ENCODE measurements around the gene KRT83.
A peak's percentile ranks its signal among the peaks of the same experiment; 100 is the strongest.

KRT83 gene

DNA sequence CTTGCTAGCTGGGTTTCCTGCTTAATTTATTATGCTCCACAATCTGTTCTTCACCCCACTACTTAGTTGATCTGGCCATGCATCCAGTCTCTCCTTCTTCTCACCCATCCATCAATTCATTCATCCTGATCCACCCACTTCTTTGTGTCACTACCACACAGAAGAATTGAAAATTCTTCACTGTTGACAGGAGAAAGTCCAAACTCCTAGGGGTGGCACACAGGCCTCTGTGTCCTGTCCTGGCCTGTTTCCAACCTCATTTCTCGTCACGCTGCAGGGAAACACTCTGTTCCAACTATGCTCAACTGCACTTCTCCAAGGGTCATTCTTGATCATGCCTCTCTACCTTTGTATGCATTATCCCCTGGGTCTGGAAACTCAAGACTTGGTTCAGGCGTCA lies 10.6 kb upstream of the KRT83 start:
- Histone ChIP-seq H3K4me2 (ENCODE audit: low read length) (no peak overlapping the region), H3K9me3 (ENCODE audit: control insufficient read depth, insufficient read depth, low read length) (no peaks in the 10 kb centered on the region), H3F3A (ENCODE audit: control insufficient read depth, insufficient read depth) (no peaks in the 10 kb centered on the region), H4K20me1 (ENCODE audit: control insufficient read depth, insufficient read depth, low read depth, low read length) (no peaks in the 10 kb centered on the region), H3K4me1 (ENCODE audit: control insufficient read depth, low read length) (no peaks in the 10 kb centered on the region), H3K36me3 (ENCODE audit: control insufficient read depth, low read length) (no peaks in the 10 kb centered on the region), H3K9me2 (replicated peaks; ENCODE audit: control insufficient read depth, low read length) (no peaks in the 10 kb centered on the region), H3K4me3 (ENCODE audit: low read length) (no peak overlapping the region), H3K27me3 (ENCODE audit: control insufficient read depth, low read length) (peaks cover 17% of the 10 kb centered on the region; the same call in 1 of the 2 replicates), H3K79me2 (ENCODE audit: control insufficient read depth, low read length) (no peaks in the 10 kb centered on the region), H3K27ac (ENCODE audit: low read depth, low read length) (no peak overlapping the region)
- TF ChIP-seq, protein P1, sequence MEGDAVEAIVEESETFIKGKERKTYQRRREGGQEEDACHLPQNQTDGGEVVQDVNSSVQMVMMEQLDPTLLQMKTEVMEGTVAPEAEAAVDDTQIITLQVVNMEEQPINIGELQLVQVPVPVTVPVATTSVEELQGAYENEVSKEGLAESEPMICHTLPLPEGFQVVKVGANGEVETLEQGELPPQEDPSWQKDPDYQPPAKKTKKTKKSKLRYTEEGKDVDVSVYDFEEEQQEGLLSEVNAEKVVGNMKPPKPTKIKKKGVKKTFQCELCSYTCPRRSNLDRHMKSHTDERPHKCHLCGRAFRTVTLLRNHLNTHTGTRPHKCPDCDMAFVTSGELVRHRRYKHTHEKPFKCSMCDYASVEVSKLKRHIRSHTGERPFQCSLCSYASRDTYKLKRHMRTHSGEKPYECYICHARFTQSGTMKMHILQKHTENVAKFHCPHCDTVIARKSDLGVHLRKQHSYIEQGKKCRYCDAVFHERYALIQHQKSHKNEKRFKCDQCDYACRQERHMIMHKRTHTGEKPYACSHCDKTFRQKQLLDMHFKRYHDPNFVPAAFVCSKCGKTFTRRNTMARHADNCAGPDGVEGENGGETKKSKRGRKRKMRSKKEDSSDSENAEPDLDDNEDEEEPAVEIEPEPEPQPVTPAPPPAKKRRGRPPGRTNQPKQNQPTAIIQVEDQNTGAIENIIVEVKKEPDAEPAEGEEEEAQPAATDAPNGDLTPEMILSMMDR (IDR thresholded peaks at IDR 0.05; ENCODE audit: low read depth, low read length, poor library complexity, severe bottlenecking), result no peak
- TF ChIP-seq EZH2phosphoT487 (IDR thresholded peaks at IDR 0.05; ENCODE audit: borderline replicate concordance, low read length), result no peak

DNA sequence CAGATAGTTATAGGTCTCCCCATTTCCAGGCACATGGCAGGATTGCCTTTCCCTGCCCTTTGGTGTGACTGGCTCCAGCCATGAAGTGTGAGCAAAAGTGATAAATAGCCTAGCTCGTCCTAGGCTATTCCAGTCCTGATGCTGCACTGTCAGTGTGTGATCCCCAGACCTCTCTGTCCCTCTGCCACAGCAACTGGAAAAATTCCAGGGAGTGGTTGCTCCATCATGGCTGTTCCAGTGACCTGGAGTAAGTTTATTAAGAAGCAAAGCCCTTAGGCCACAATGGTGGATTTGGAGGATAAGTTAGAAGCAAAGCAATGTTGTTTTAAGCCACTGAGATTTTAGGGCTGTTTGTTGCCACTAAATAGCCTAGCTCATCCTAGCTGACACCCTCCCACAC lies 9.8 kb upstream of the KRT83 start:
- Histone ChIP-seq H3K36me3 (ENCODE audit: control insufficient read depth, low read length) (no peaks in the 10 kb centered on the region), H3K4me2 (ENCODE audit: low read length) (no peak overlapping the region), H4K20me1 (ENCODE audit: control insufficient read depth, insufficient read depth, low read depth, low read length) (no peaks in the 10 kb centered on the region), H3K27ac (ENCODE audit: low read depth, low read length) (no peak overlapping the region), H3F3A (ENCODE audit: control insufficient read depth, insufficient read depth) (no peaks in the 10 kb centered on the region), H3K79me2 (ENCODE audit: control insufficient read depth, low read length) (no peaks in the 10 kb centered on the region), H3K9me3 (ENCODE audit: control insufficient read depth, insufficient read depth, low read length) (no peaks in the 10 kb centered on the region), H3K27me3 (ENCODE audit: control insufficient read depth, low read length) (peaks cover 17% of the 10 kb centered on the region; the same call in 1 of the 2 replicates), H3K4me1 (ENCODE audit: control insufficient read depth, low read length) (no peaks in the 10 kb centered on the region), H3K9me2 (replicated peaks; ENCODE audit: control insufficient read depth, low read length) (no peaks in the 10 kb centered on the region), H3K4me3 (ENCODE audit: low read length) (no peak overlapping the region)
- TF ChIP-seq EZH2phosphoT487 (IDR thresholded peaks at IDR 0.05; ENCODE audit: borderline replicate concordance, low read length), result no peak
- TF ChIP-seq, protein P1 (IDR thresholded peaks at IDR 0.05; ENCODE audit: low read depth, low read length, poor library complexity, severe bottlenecking), result no peak

DNA sequence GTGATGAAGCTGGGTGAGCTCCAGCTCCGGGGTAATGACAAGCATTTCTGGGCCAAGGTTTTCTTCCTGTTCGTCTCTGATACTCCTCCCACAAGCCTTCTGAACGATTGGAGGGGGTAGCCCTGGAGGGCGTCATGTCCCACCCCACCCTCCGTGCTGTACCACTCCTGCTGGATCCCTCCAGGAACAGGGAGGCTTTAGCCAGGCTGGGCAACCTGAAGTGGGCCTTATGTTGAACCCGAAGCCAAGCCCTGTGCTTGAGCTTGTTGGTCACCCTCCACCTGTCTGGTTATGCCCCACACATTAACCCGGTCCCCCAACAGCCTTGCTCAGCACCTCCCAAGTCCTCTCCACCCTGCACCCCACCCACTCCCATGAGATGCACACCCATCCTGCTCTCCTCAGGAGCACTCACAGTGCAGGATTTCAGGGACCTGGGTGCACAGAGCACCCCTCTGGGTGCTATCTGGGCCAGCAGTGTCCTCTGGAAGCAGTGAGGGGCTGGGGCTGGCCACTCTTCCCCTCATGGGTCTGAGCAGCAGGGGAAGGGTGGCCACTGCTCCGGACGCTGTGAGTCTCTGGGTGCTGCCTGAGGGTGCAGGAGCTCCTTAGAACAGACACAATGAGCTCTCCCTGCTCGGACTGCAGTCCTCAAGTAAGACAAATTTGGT lies 6.8 kb upstream of the KRT83 start:
- TF ChIP-seq EZH2phosphoT487 (IDR thresholded peaks at IDR 0.05; ENCODE audit: borderline replicate concordance, low read length), result no peak
- TF ChIP-seq, protein P1 (IDR thresholded peaks at IDR 0.05; ENCODE audit: low read depth, low read length, poor library complexity, severe bottlenecking), result peak; percentile 8
- H3K4me3 ChIP-seq (ENCODE audit: low read length), result no peak overlapping the region
- H3K4me2 ChIP-seq (ENCODE audit: low read length), result no peak overlapping the region
- no peaks in the 10 kb centered on the region for H3K4me1 ChIP-seq (ENCODE audit: control insufficient read depth, low read length)
- no peaks in the 10 kb centered on the region for H3K9me2 ChIP-seq (replicated peaks; ENCODE audit: control insufficient read depth, low read length)
- H3K36me3 ChIP-seq (ENCODE audit: control insufficient read depth, low read length), result no peaks in the 10 kb centered on the region
- no peaks in the 10 kb centered on the region for H3K79me2 ChIP-seq (ENCODE audit: control insufficient read depth, low read length)
- H3K9me3 ChIP-seq (ENCODE audit: control insufficient read depth, insufficient read depth, low read length), result no peaks in the 10 kb centered on the region
- no peaks in the 10 kb centered on the region for H4K20me1 ChIP-seq (ENCODE audit: control insufficient read depth, insufficient read depth, low read depth, low read length)
- H3K27ac ChIP-seq (ENCODE audit: low read depth, low read length), result no peak overlapping the region
- peaks cover 25% of the 10 kb centered on the region; the same call in 1 of the 2 replicates for H3K27me3 ChIP-seq (ENCODE audit: control insufficient read depth, low read length)
- no peaks in the 10 kb centered on the region for H3F3A ChIP-seq (ENCODE audit: control insufficient read depth, insufficient read depth)

Data from DOHH2 (cell line).